GM12801 (cell line): ENCODE results near the gene ENAH.

Experiments used
- CTCF ChIP-seq: IDR thresholded peaks from one replicate; pipeline ENCODE4 v1.5.1; 2011; ENCODE audit warnings: control low read depth; ENCODE audit not compliant: insufficient read length; ENCODE audit errors: extremely low read depth

Gene ENAH

GRCh38 chr1:225541383-225541782 is 111.5 kb downstream of the ENAH start:
- no peak for TF ChIP-seq CTCF

- TF ChIP-seq CTCF = no peak
Measured at GRCh38 chr1:225539575-225539974, 113.3 kb downstream of the ENAH start.

- TF ChIP-seq CTCF = no peak
Measured at GRCh38 chr1:225539069-225539468, 113.9 kb downstream of the ENAH start.

- no peak for TF ChIP-seq CTCF
Measured at GRCh38 chr1:225537554-225538251, 115.2 kb downstream of the ENAH start.

- TF ChIP-seq CTCF = no peak
Measured at GRCh38 chr1:225535280-225535679, 117.6 kb downstream of the ENAH start.

GRCh38 chr1:225534772-225535171 is 118.2 kb downstream of the ENAH start:
- TF ChIP-seq CTCF = no peak

- no peak for TF ChIP-seq CTCF
Measured at GRCh38 chr1:225534135-225534534, 118.8 kb downstream of the ENAH start.
